K562 (cell line): Measurements from ENCODE around the gene COQ3. TPM values are rescaled to one million over a fixed set of nuclear protein-coding genes. Genes with fewer than 3 reads are reported as not detected.

ENCODE experiments used
- ATAC-seq: fragments of 200-7000 bp; cut with Tn5 transposase; 3 replicates; pipeline ENCODE4 v1.9.1; 2020; ENCODE audit warnings: moderate library complexity
- BruUV-seq: library from RNA; stranded (reverse); fragments of 400-500 nt; replicated peaks from 2 replicates; lab custom pipeline; 2021; lab: Mats Ljungman, UMichigan
- CTCF ChIA-PET: fragments of 300-600 bp; formaldehyde crosslinking; extraction: SDS; loops from one replicate; lab custom pipeline; 2021; ENCODE audit warnings: low intra/inter-chr PET ratio; lab: Yijun Ruan, JAX
- POLR2A ChIA-PET: fragments of 300-600, 350-650 bp; sonication (Branson Sonifier 250); formaldehyde crosslinking; extraction: SDS; loops from one replicate; lab custom pipeline; 2021; ENCODE audit warnings: antibody characterized with exemption, inconsistent platforms; lab: Yijun Ruan, JAX
- DNase-seq, 4 experiments: peaks; one replicate each; pipeline versions ENCODE4 v3.0.0 to v3.0.0-alpha.2; 2011 to 2018; ENCODE audit warnings: low spot score in 3 of 4, mixed read lengths in 3 of 4; ENCODE audit errors: extremely low read depth in 1 of 4
- FAIRE-seq: peaks from 2 replicates; lab custom pipeline; 2011; peaks lifted over from hg19 to GRCh38; lab: Jason Lieb, UNC
- H2AFZ ChIP-seq: 2 replicates; pipeline ENCODE4 v1.6.0; 2011; ENCODE audit warnings: low read depth, low read length, control low read depth, inconsistent platforms
- H3K27ac ChIP-seq: fragments of 200-600 bp; 3 replicates; pipeline ENCODE4 v1.8.0; 2011; ENCODE audit warnings: low read depth, mild to moderate bottlenecking, control low read depth, inconsistent platforms, low read length, moderate library complexity, mixed read lengths; ENCODE audit errors: extremely low read depth
- H3K27me3 ChIP-seq, 2 experiments: fragments of 300-600 bp in 1 of 2; 2 replicates in 1 of 2; 3 replicates in 1 of 2; pipeline versions ENCODE4 v1.6.0 to v1.8.0; 2011; ENCODE audit warnings: inconsistent platforms in 2 of 2, low read length in 2 of 2, mild to moderate bottlenecking in 1 of 2, mixed read lengths in 1 of 2, moderate library complexity in 1 of 2; ENCODE audit not compliant: control insufficient read depth in 2 of 2, insufficient read depth in 2 of 2
- H3K36me3 ChIP-seq: fragments of 300-600 bp; 3 replicates; pipeline ENCODE4 v1.8.0; 2011; ENCODE audit warnings: mild to moderate bottlenecking, low read length, inconsistent platforms; ENCODE audit not compliant: control insufficient read depth, insufficient read depth
- H3K4me1 ChIP-seq, 2 experiments: fragments of 200-600 bp in 1 of 2; replicated peaks in 1 of 2; 2 replicates in 1 of 2; 3 replicates in 1 of 2; pipeline versions ENCODE4 v1.5.1 to v1.8.0; 2011; ENCODE audit warnings: inconsistent platforms in 2 of 2, low read length in 2 of 2, mild to moderate bottlenecking in 1 of 2, mixed read lengths in 1 of 2, moderate library complexity in 1 of 2; ENCODE audit not compliant: control insufficient read depth in 2 of 2, insufficient read depth in 2 of 2
- H3K4me2 ChIP-seq: 2 replicates; pipeline ENCODE4 v1.6.1; 2011; ENCODE audit warnings: low read length, control low read depth, inconsistent platforms, mixed read lengths; ENCODE audit not compliant: insufficient read depth
- H3K4me3 ChIP-seq: fragments of 200-600 bp; sonication (generic), shearing (Covaris generic); 2 replicates; pipeline ENCODE4 v1.5.1; 2016; ENCODE audit warnings: control low read depth, inconsistent platforms
- H3K79me2 ChIP-seq: fragments of 200-600 bp; 3 replicates; pipeline ENCODE4 v1.8.0; 2011; ENCODE audit warnings: low read length, inconsistent platforms; ENCODE audit not compliant: control insufficient read depth, insufficient read depth
- H3K9ac ChIP-seq, 2 experiments: 2 replicates each; pipeline versions ENCODE4 v1.6.0 to v1.6.1; 2011; ENCODE audit warnings: low read depth in 2 of 2, low read length in 2 of 2, control low read depth in 1 of 2, inconsistent platforms in 1 of 2, mild to moderate bottlenecking in 1 of 2, mixed read lengths in 1 of 2; ENCODE audit not compliant: insufficient read depth in 1 of 2
- H3K9me1 ChIP-seq: one replicate; pipeline ENCODE4 v1.6.0; 2011; ENCODE audit warnings: inconsistent platforms, mild to moderate bottlenecking, low read length, moderate library complexity; ENCODE audit not compliant: control insufficient read depth, insufficient read depth
- H3K9me3 ChIP-seq: replicated peaks from 2 replicates; pipeline ENCODE4 v1.5.1; 2011; ENCODE audit warnings: low read depth, low read length, inconsistent platforms; ENCODE audit not compliant: control insufficient read depth, insufficient read depth
- H4K20me1 ChIP-seq: replicated peaks from 2 replicates; pipeline ENCODE4 v1.6.1; 2011; ENCODE audit warnings: low read length, inconsistent platforms, mixed read lengths; ENCODE audit not compliant: control insufficient read depth, insufficient read depth
- ATF1 ChIP-seq, 2 experiments: fragments of 450-650 bp in 1 of 2; IDR thresholded peaks; 2 replicates each; pipeline ENCODE4 v1.6.1; 2016; ENCODE audit warnings: missing compliant biosample characterization in 1 of 2, missing genetic modification characterization in 1 of 2
- EHMT2 ChIP-seq: fragments of 450-650 bp; IDR thresholded peaks from 2 replicates; pipeline ENCODE4 v1.6.1; 2018; ENCODE audit warnings: antibody characterized with exemption
- KLF10 ChIP-seq: fragments of 250-450 bp; sonication (Bioruptor Pico); IDR thresholded peaks from 2 replicates; pipeline ENCODE4 v1.6.1; 2021; ENCODE audit warnings: matching md5 sums
- MIER1 ChIP-seq: fragments of 450-650 bp; IDR thresholded peaks from 2 replicates; pipeline ENCODE4 v1.6.1; 2016; ENCODE audit warnings: antibody characterized with exemption, mild to moderate bottlenecking, low read depth
- NELFE ChIP-seq: IDR thresholded peaks from 2 replicates; pipeline ENCODE4 v1.6.1; 2011; ENCODE audit warnings: mild to moderate bottlenecking; ENCODE audit not compliant: insufficient read depth, insufficient read length
- RBM15 ChIP-seq: fragments of 200-400 bp; formaldehyde crosslinking; IDR thresholded peaks from 2 replicates; pipeline ENCODE4 v1.6.1; 2018; ENCODE audit warnings: mild to moderate bottlenecking, low read length, moderate library complexity; ENCODE audit not compliant: insufficient read depth
- REST ChIP-seq, 2 experiments: fragments of 450-650 bp; formaldehyde crosslinking in 1 of 2; IDR thresholded peaks; 2 replicates each; pipeline versions ENCODE4 v1.4.0 to v1.6.1; 2014 to 2020; ENCODE audit warnings: mild to moderate bottlenecking in 2 of 2, borderline replicate concordance in 1 of 2, low read depth in 1 of 2
- RNF2 ChIP-seq: sonication (generic); IDR thresholded peaks from 2 replicates; pipeline ENCODE4 v1.6.1; 2016
- SRSF3 ChIP-seq: fragments of 200-400 bp; formaldehyde crosslinking; IDR thresholded peaks from 2 replicates; pipeline ENCODE4 v1.6.1; 2016; ENCODE audit warnings: mild to moderate bottlenecking, low read length, moderate library complexity; ENCODE audit not compliant: insufficient read depth
- SRSF9 ChIP-seq: fragments of 200-400 bp; formaldehyde crosslinking; IDR thresholded peaks from 2 replicates; pipeline ENCODE4 v1.6.1; 2017; ENCODE audit warnings: low read depth, low read length, borderline replicate concordance
- TEAD1 ChIP-seq, 2 experiments: fragments of 450-650 bp in 1 of 2; sonication (generic) in 1 of 2; formaldehyde crosslinking; IDR thresholded peaks; 2 replicates each; pipeline versions ENCODE4 v1.4.0 to v1.8.0; 2020 to 2022; ENCODE audit warnings: mild to moderate bottlenecking in 2 of 2, missing genetic modification reagents in 1 of 2
- ZBTB34 ChIP-seq: fragments of 250-450 bp; sonication (Bioruptor Pico); IDR thresholded peaks from 2 replicates; pipeline ENCODE4 v1.8.0; 2021; ENCODE audit warnings: mild to moderate bottlenecking, moderate library complexity
- ZNF644 ChIP-seq: fragments of 200-800 bp; sonication (Bioruptor generic); IDR thresholded peaks from 2 replicates; pipeline ENCODE4 v1.6.1; 2016; ENCODE audit warnings: low read depth, missing genetic modification characterization, missing compliant biosample characterization
- ZSCAN32 ChIP-seq: fragments of 450-650 bp; formaldehyde crosslinking; IDR thresholded peaks from 2 replicates; pipeline ENCODE4 v1.4.0; 2020; ENCODE audit warnings: mild to moderate bottlenecking, moderate library complexity
- WGBS: fragments of 100-300 bp; shearing (Covaris generic); methylation state at CpG from one replicate; pipeline ENCODE4 v1.1.6; 2016; ENCODE audit warnings: low coverage, mixed read lengths; ENCODE audit not compliant: insufficient coverage; ENCODE audit errors: missing lambda C conversion rate; 5-methylcytosine and 5-hydroxymethylcytosine counted together
- in situ Hi-C: fragments of 300-500 bp; cut with MboI; formaldehyde crosslinking; loops from 4 replicates; pipeline ENCODE4 v1.15.0; 2018; ENCODE audit warnings: inconsistent platforms, mixed read lengths
- intact Hi-C: fragments of 100-400 bp; cut with micrococcal nuclease; formaldehyde crosslinking; loops from 2 replicates; pipeline ENCODE4 v1.14.2; 2022
- polyA plus RNA-seq, 8 experiments: library from polyadenylated mRNA; depleted of rRNA in 4 of 8; stranded (reverse) in 5 of 8; unstranded in 3 of 8; fragments of >200 nt; fragmentation: Nextera tagmentation in 2 of 8; fragmentation: Illumina TruSeq in 1 of 8; extraction: Ambion mirVana in 2 of 8; extraction: Trizol in 1 of 8; gene quantifications; 2 replicates each; pipeline versions ENCODE4 v1.2.1 to v1.2.3, GENCODE V29; 2011 to 2014; ENCODE audit warnings: inconsistent platforms in 1 of 8, missing spikeins in 1 of 8
- total RNA-seq, 7 experiments: library from RNA; depleted of rRNA in 6 of 7; stranded (reverse); fragments of >200 nt in 6 of 7; fragmentation: Illumina TruSeq in 2 of 7; extraction: Trizol in 2 of 7; gene quantifications; 2 replicates each; pipeline versions ENCODE4 v1.2.1 to v1.2.3, GENCODE V29; 2011 to 2021; ENCODE audit warnings: low replicate concordance in 1 of 7

The COQ3 gene
- total and polyA plus RNA-seq, 9 of the 15 experiments (the other 6 are each of a cell fraction or from before 2014, with no cell fraction given) = 16.9 to 137 (median 33.9) TPM

DNA sequence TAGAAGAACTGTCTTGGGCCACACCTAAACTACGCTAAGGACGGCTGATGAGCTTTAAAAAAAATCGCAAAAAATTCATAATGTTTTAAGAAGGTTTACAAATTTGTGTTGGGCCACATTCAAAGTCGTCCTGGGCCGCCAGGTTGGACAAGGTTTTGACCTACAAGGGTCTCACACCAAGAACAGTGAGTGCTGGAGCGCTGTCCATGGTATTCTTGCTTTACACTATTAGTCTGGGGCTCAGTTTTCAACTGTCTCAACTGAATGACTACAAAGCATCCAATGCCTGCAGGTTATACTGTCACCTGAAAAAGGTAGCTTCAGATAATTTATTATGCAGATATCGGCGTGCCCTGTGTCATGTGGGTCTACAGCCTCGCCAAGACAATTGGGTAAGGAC, 40.9 kb downstream of the COQ3 start:
- no peak overlapping the region for H3K27ac ChIP-seq
- FAIRE-seq (no peak), DNase-seq (peak in 1 of 4 experiments; percentile 27), ATAC-seq (peak; percentile 42; the same call in 1 of the 3 replicates)
- 3% methylated on average over 9 of the region's 9 CpGs for WGBS
- H3K9me1 ChIP-seq = no peaks in the 10 kb centered on the region
- peaks cover 21 to 39% of the 10 kb centered on the region in 2 experiments; a peak in 4 of 5 replicates for H3K27me3 ChIP-seq
- POLR2A ChIA-PET = interaction anchor here (0.7 to 1.5 kb wide), 4 partner anchors 8 to 73 kb away, joined by 3 to 6 read pairs (median 4); partner anchors contain the start of gene COQ3
- TF ChIP-seq EHMT2 (peak; percentile 90), RBM15 (no peak), ZSCAN32 (no peak), ZBTB34 (CRISPR knock-in tag) (no peak), MIER1 (peak; percentile 87), ZNF644 (tag) (no peak), SRSF3 (no peak), NELFE (no peak), REST (IDR thresholded peaks at IDR 0.05; ENCODE audit: borderline replicate concordance) (peak; percentile 95), REST (CRISPR knock-in tag; IDR thresholded peaks at IDR 0.05; ENCODE audit: low read depth) (peak; percentile 82), RNF2 (no peak), SRSF9 (no peak), TEAD1 (CRISPR knock-in tag; IDR thresholded peaks at IDR 0.05) (no peak), KLF10 (CRISPR knock-in tag) (no peak), ATF1 (CRISPR knock-in tag; IDR thresholded peaks at IDR 0.05) (no peak), ATF1 (tag; IDR thresholded peaks at IDR 0.05) (no peak)
- no TSS peak for BruUV-seq
- no peak overlapping the region for H3K4me3 ChIP-seq
- no peak overlapping the region for H3K4me2 ChIP-seq
- H4K20me1 ChIP-seq = no peaks in the 10 kb centered on the region; the same call in 1 of the 2 replicates
- no peaks in the 10 kb centered on the region for H3K36me3 ChIP-seq
- H3K9me3 ChIP-seq = no peaks in the 10 kb centered on the region
- H3K4me1 ChIP-seq = peaks cover 0 to 13% of the 10 kb centered on the region in 2 experiments; a peak in 2 of 5 replicates
- no peak overlapping the region for H3K9ac ChIP-seq
- in situ Hi-C loops = no loop called here
- H3K79me2 ChIP-seq = no peaks in the 10 kb centered on the region
- intact Hi-C loops = no loop called here
- CTCF ChIA-PET = no interaction called here
- H2AFZ ChIP-seq = no peak overlapping the region
